HFF-Myc (cell line): ENCODE data around the gene TTN.

Experiments used
- DNase-seq: peaks from one replicate; pipeline ENCODE4 v3.0.0-alpha.2; 2011; ENCODE audit warnings: low read depth; ENCODE audit errors: extremely low read depth
- H3K4me3 ChIP-seq: replicated peaks from 2 replicates; pipeline ENCODE4 v1.5.1; 2011; ENCODE audit warnings: low read depth, mild to moderate bottlenecking, control low read depth, low read length
- CTCF ChIP-seq: IDR thresholded peaks from 2 replicates; pipeline ENCODE4 v1.5.1; 2012; ENCODE audit warnings: mild to moderate bottlenecking, low read depth, low read length, control low read depth; ENCODE audit errors: missing control alignments

Gene TTN

GRCh38 chr2:178496049-178496448 is 311.2 kb downstream of the TTN start:
- no peak overlapping the region for H3K4me3 ChIP-seq
- DNase-seq = no peak
- TF ChIP-seq CTCF = no peak

- DNase-seq = no peak
- no peak for TF ChIP-seq CTCF
- no peak overlapping the region for H3K4me3 ChIP-seq
These were observed 315.6 kb downstream of the TTN start for GRCh38 chr2:178491612-178492011.

- no peak overlapping the region for H3K4me3 ChIP-seq
- no peak for DNase-seq
- no peak for TF ChIP-seq CTCF
These were observed 321.9 kb downstream of the TTN start for GRCh38 chr2:178485356-178485755.

- H3K4me3 ChIP-seq = no peak overlapping the region
- no peak for DNase-seq
- TF ChIP-seq CTCF = no peak
These were observed 322.8 kb downstream of the TTN start for GRCh38 chr2:178484245-178485041.

- no peak for DNase-seq
- no peak for TF ChIP-seq CTCF
- H3K4me3 ChIP-seq = no peak overlapping the region
These were observed 324.8 kb downstream of the TTN start for GRCh38 chr2:178482437-178482836.

- no peak for TF ChIP-seq CTCF
- DNase-seq = peak; percentile 77
- peak within 1 kb of the TSS; percentile 75 for H3K4me3 ChIP-seq
These were observed 326.7 kb downstream of the TTN start, which contains the start of gene PLEKHA3 for GRCh38 chr2:178480227-178481181. TSS of gene PLEKHA3 (plus strand) at chr2:178480457. CDS start at chr2:178480870, 413 bp downstream.
